Parathyroid adenoma (tissue), 2 donors: ENCODE results near the gene PPIH.

Experiments
- H2AFZ ChIP-seq: fragments of 300-600 bp; sonication (generic); one replicate; pipeline ENCODE4 v1.7.0; 2017; ENCODE audit warnings: antibody characterized with exemption, mild to moderate bottlenecking
- H3K27ac ChIP-seq: fragments of 300-600 bp; sonication (generic); one replicate; pipeline ENCODE4 v1.7.0; 2017
- H3K27me3 ChIP-seq: fragments of 300-600 bp; sonication (generic); one replicate; pipeline ENCODE4 v1.7.0; 2017; ENCODE audit warnings: low read length; ENCODE audit not compliant: control insufficient read depth, insufficient read depth
- H3K36me3 ChIP-seq: fragments of 300-600 bp; sonication (generic); one replicate; pipeline ENCODE4 v1.7.0; 2017; ENCODE audit warnings: low read length; ENCODE audit not compliant: control insufficient read depth, insufficient read depth
- H3K4me1 ChIP-seq: fragments of 300-600 bp; sonication (generic); one replicate; pipeline ENCODE4 v1.7.0; 2017; ENCODE audit warnings: control low read depth
- H3K4me2 ChIP-seq: fragments of 300-600 bp; sonication (generic); one replicate; pipeline ENCODE4 v1.7.0; 2017; ENCODE audit warnings: low read length
- H3K4me3 ChIP-seq: fragments of 300-600 bp; sonication (generic); one replicate; pipeline ENCODE4 v1.7.0; 2017; ENCODE audit warnings: low read depth, low read length
- H3K79me2 ChIP-seq: fragments of 300-600 bp; sonication (generic); one replicate; pipeline ENCODE4 v1.7.0; 2017; ENCODE audit warnings: control low read depth
- H3K9ac ChIP-seq: fragments of 300-600 bp; sonication (generic); one replicate; pipeline ENCODE4 v1.7.0; 2017; ENCODE audit warnings: mild to moderate bottlenecking
- H3K9me3 ChIP-seq: fragments of 300-600 bp; sonication (generic); one replicate; pipeline ENCODE4 v1.7.0; 2017; ENCODE audit warnings: low read length; ENCODE audit not compliant: control insufficient read depth
- CTCF ChIP-seq: fragments of 300-600 bp; sonication (generic); IDR thresholded peaks from one replicate; pipeline ENCODE4 v1.7.0; 2017; ENCODE audit warnings: antibody characterized with exemption, mild to moderate bottlenecking
- donor health status: primary hyperparathyroidism.

Gene PPIH

DNA sequence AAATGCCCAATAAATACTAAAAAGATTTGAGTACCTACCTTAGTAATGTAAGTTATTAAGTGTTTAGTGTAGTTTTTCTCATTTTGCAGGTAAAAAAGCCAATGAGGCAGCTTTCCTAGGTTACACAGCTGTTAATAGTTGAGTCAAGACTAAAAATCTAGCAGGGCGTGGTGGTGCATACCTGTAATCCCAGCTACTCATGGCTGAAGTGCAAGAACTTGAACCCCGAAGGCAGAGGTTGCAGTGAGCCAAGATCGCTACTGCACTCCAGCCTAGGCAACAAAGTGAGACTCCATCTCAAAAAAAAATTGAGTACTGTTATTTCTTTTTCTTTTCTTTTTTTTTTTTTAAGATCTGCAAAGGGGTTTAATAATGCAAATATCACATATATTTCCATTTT is 31.7 kb downstream of the PPIH start:
- Histone ChIP-seq H3K27ac (no peak overlapping the region), H3K27me3 (no peaks in the 10 kb centered on the region), H3K4me3 (no peak overlapping the region), H3K4me2 (no peak overlapping the region), H3K9ac (no peak overlapping the region), H3K79me2 (peaks cover 29% of the 10 kb centered on the region), H3K4me1 (peaks cover under 1% of the 10 kb centered on the region), H3K9me3 (no peaks in the 10 kb centered on the region), H3K36me3 (no peaks in the 10 kb centered on the region), H2AFZ (no peak overlapping the region)
- no peak for TF ChIP-seq CTCF

GRCh38 chr1:42690477-42691156 is 32.4 kb downstream of the PPIH start:
- Histone ChIP-seq H3K4me1 (no peaks in the 10 kb centered on the region), H3K27ac (no peak overlapping the region)

DNA sequence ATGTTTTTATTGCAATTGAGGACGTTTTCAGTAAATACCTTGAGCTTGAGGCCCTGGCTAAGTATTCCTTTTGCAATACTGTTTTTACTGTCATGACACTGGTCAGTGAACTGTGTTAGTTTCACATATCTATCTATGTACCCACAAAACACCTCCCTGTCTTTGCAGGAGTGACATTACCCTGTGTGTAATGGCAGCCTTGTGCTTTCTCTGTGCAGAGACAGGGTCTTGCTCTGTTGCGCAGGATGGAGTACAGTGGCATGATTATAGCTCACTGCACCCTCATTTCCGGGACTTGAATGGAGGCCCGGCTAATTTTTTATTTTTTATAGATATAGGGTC is 32.9 kb downstream of the PPIH start:
- Histone ChIP-seq H3K9me3 (no peaks in the 10 kb centered on the region), H3K4me3 (no peak overlapping the region), H3K9ac (no peak overlapping the region), H3K4me2 (no peak overlapping the region), H3K4me1 (no peaks in the 10 kb centered on the region), H3K79me2 (peaks cover 20% of the 10 kb centered on the region), H2AFZ (no peak overlapping the region), H3K36me3 (no peaks in the 10 kb centered on the region), H3K27me3 (no peaks in the 10 kb centered on the region), H3K27ac (no peak overlapping the region)
- TF ChIP-seq CTCF = no peak

More at GRCh38 chr1:42690477-42691156, 32.4 kb downstream of the PPIH start:
- Histone ChIP-seq H2AFZ (no peak overlapping the region), H3K36me3 (no peaks in the 10 kb centered on the region), H3K27me3 (no peaks in the 10 kb centered on the region), H3K9ac (no peak overlapping the region), H3K9me3 (no peaks in the 10 kb centered on the region), H3K79me2 (peaks cover 23% of the 10 kb centered on the region), H3K4me3 (no peak overlapping the region), H3K4me2 (no peak overlapping the region)
- TF ChIP-seq CTCF = no peak

GRCh38 chr1:42692461-42692860 is 34.2 kb downstream of the PPIH start:
- Histone ChIP-seq H3K27ac (no peak overlapping the region), H3K9me3 (no peaks in the 10 kb centered on the region), H3K4me3 (no peak overlapping the region), H3K9ac (no peak overlapping the region), H3K4me2 (no peak overlapping the region), H2AFZ (no peak overlapping the region), H3K36me3 (no peaks in the 10 kb centered on the region), H3K27me3 (no peaks in the 10 kb centered on the region), H3K4me1 (no peaks in the 10 kb centered on the region), H3K79me2 (peaks cover 10% of the 10 kb centered on the region)
- no peak for TF ChIP-seq CTCF

DNA sequence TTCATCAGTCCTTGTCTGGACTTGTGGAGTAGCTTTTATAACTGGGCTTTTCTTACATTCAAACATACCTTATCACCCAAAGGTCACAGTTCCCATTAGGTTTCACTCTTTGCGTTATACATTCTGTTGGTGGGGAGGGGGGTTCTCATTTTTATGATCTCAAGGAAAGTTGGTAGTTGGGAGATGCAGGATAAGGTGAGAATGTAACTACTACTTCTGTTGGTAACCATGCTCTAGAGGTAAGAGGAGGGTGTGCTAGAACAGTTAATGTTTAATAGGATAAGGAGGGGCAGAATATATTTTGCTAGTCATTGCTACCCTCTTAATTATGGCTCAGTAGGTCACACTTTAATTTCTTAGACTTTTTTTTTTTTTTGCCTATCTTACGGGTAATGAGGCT is 34.7 kb downstream of the PPIH start:
- Histone ChIP-seq H3K4me1 (no peaks in the 10 kb centered on the region), H3K27ac (no peak overlapping the region)
- TF ChIP-seq CTCF = no peak

More for the DNA sequence above, 34.7 kb downstream of the PPIH start:
- Histone ChIP-seq H3K9me3 (no peaks in the 10 kb centered on the region), H3K36me3 (no peaks in the 10 kb centered on the region), H3K4me2 (no peak overlapping the region), H2AFZ (no peak overlapping the region), H3K79me2 (peaks cover 6% of the 10 kb centered on the region), H3K9ac (no peak overlapping the region), H3K27me3 (no peaks in the 10 kb centered on the region), H3K4me3 (no peak overlapping the region)
